Natural killer cell (primary cell): ENCODE measurements around the gene UBE4B. TPM values are rescaled to one million over a fixed set of nuclear protein-coding genes. Genes with fewer than 3 reads are reported as not detected.
"Not testable (repeated sequence)": the region's sequence is repeated elsewhere in the genome, so short reads cannot be mapped to it uniquely, and the experiment has no call there.

Experiments
- ATAC-seq, 3 donors: fragments of 150-1000 bp in 2 of 3; fragments of 200-7000 bp in 1 of 3; cut with Tn5 transposase; 1 replicate in 1 of 3; 2 replicates in 2 of 3; pipeline ENCODE4 v1.10.0; 2021; ENCODE audit warnings: mild to moderate bottlenecking in 2 of 3, moderate library complexity in 2 of 3
- DNase-seq, 2 donors: peaks; one replicate each; pipeline versions ENCODE4 v3.0.0 to v3.0.0-alpha.2; 2013 to 2021; ENCODE audit warnings: mixed read lengths in 1 of 2
- H3K27ac ChIP-seq: one replicate; pipeline ENCODE4 v1.5.1; 2013; ENCODE audit warnings: mild to moderate bottlenecking, low read length
- H3K27me3 ChIP-seq: one replicate; pipeline ENCODE4 v1.6.1; 2013; ENCODE audit warnings: low read length; ENCODE audit not compliant: control insufficient read depth, insufficient read depth
- H3K36me3 ChIP-seq: one replicate; pipeline ENCODE4 v1.6.1; 2013; ENCODE audit warnings: low read length; ENCODE audit not compliant: control insufficient read depth, insufficient read depth
- H3K4me1 ChIP-seq: one replicate; pipeline ENCODE4 v1.6.1; 2013; ENCODE audit warnings: low read length; ENCODE audit not compliant: control insufficient read depth, insufficient read depth
- H3K4me3 ChIP-seq: one replicate; pipeline ENCODE4 v1.5.1; 2013; ENCODE audit warnings: low read length
- H3K9me3 ChIP-seq: one replicate; pipeline ENCODE4 v1.6.1; 2013; ENCODE audit warnings: low read length; ENCODE audit not compliant: control insufficient read depth, insufficient read depth
- H3K27ac Mint-ChIP-seq, 2 donors: one replicate each; pipeline ENCODE4 v1.8.0; 2022; ENCODE audit warnings: mild to moderate bottlenecking in 2 of 2, mixed read lengths in 2 of 2, moderate library complexity in 1 of 2
- H3K27me3 Mint-ChIP-seq, 2 donors: one replicate each; pipeline ENCODE4 v1.8.0; 2022; ENCODE audit warnings: low read depth in 2 of 2, mixed read lengths in 2 of 2
- H3K36me3 Mint-ChIP-seq: one replicate; pipeline ENCODE4 v1.8.0; 2022; ENCODE audit warnings: mixed read lengths
- H3K4me1 Mint-ChIP-seq, 2 donors: one replicate each; pipeline ENCODE4 v1.8.0; 2022; ENCODE audit warnings: mixed read lengths in 2 of 2
- H3K4me3 Mint-ChIP-seq: one replicate; pipeline ENCODE4 v1.8.0; 2022; ENCODE audit warnings: mild to moderate bottlenecking, moderate library complexity, mixed read lengths
- H3K9me3 Mint-ChIP-seq, 2 donors: one replicate each; pipeline ENCODE4 v1.8.0; 2022; ENCODE audit warnings: mixed read lengths in 2 of 2
- CTCF ChIP-seq: fragments of 200-600 bp; IDR thresholded peaks from one replicate; pipeline ENCODE4 v1.8.0; 2022; ENCODE audit warnings: antibody characterized with exemption
- WGBS: methylation state at CpG from one replicate; pipeline ENCODE4 v1.1.7; 2013; ENCODE audit warnings: missing lambda C conversion rate; ENCODE audit not compliant: insufficient coverage; 5-methylcytosine and 5-hydroxymethylcytosine counted together
- intact Hi-C: fragments of 100-400 bp; cut with micrococcal nuclease; formaldehyde crosslinking; loops from one replicate; pipeline ENCODE4 v1.14.2; 2022
- total RNA-seq, 4 donors: library from RNA; stranded (reverse); fragments of 120-200 nt in 1 of 4; gene quantifications; one replicate each; pipeline versions ENCODE4 v1.2.3 to v1.2.4, GENCODE V29; 2013 to 2022

Gene UBE4B
- total RNA-seq, 3 donors from 2014 or later (not counting 1 experiment from before 2014, with no cell fraction given), result 37.0 to 48.0 (median 41.4) TPM

DNA sequence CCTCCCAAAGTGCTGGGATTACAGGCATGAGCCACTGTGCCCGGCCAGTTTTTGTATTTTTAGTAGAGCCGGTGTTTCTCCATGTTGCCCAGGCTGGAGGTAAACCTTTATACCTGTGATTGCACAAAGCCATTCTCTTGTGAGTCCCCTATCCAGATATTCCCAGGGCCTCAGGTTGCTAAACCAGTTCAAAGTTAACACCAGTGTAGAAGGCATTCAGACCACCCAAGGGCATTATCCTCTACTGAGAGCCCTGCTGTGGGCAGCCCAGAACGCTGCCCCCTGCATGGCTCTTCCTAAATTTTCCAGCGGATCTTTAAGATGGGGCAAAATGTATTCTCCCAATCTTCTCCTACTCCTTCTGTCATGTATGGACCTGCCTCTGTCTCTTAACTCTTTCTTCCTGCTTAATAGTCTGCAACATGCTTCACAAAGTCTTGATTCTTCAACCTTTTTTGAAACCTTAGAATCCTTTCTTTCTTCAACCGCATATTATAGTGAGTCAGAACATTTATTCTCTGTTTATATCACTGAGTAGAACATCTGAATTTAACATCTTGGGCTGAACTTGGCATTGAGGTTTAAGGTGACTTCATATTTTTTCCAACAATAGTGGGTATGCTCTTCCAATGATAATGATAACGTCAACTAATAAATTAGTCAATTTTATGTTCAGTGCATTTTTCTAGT lies 36.0 kb downstream of the UBE4B start:
- Histone ChIP-seq H3K4me1 (peaks cover under 1% of the 10 kb centered on the region), H3K27ac (no peak overlapping the region), H3K36me3 (no peaks in the 10 kb centered on the region), H3K27me3 (no peaks in the 10 kb centered on the region), H3K4me3 (no peak overlapping the region), H3K9me3 (no peaks in the 10 kb centered on the region)
- 97% methylated on average over 4 of the region's 6 CpGs for WGBS
- Mint-ChIP-seq H3K4me3 (no peak overlapping the region), H3K9me3 (no peaks in the 10 kb centered on the region), H3K27ac (no peak overlapping the region), H3K4me1 (peaks cover 23 to 25% of the 10 kb centered on the region in 2 donors), H3K36me3 (no peaks in the 10 kb centered on the region), H3K27me3 (no peaks in the 10 kb centered on the region)
- TF ChIP-seq CTCF, result no peak
- intact Hi-C loops, result no loop called here
- ATAC-seq, result no peak
- DNase-seq, result no peak

DNA sequence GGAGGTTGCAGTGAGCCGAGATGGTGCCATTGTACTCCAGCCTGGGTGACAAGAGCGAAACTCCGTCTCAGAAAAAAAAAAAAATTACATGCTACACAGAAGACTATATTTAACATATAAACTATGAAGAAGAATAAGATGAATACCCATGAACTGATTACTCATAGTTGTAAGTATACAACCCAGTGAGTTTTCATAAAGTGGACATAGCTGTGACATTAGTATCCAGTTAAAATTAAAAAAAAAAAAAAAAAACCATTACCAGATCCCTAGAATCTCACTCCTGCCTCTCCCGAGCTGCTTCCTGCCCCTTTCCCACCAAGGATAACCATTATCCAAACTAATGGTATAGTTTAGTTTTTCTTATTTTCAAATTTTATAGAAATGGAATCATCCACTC lies 37.4 kb downstream of the UBE4B start:
- Histone ChIP-seq H3K4me3 (no peak overlapping the region), H3K36me3 (no peaks in the 10 kb centered on the region), H3K9me3 (no peaks in the 10 kb centered on the region), H3K27ac (no peak overlapping the region), H3K27me3 (no peaks in the 10 kb centered on the region), H3K4me1 (peaks cover 10% of the 10 kb centered on the region)
- no peaks in the 10 kb centered on the region for H3K36me3 Mint-ChIP-seq
- no peak for ATAC-seq
- DNase-seq, result no peak
- peaks cover 22% of the 10 kb centered on the region in 2 donors for H3K4me1 Mint-ChIP-seq
- H3K27ac Mint-ChIP-seq, result no peak overlapping the region
- intact Hi-C loops, result no loop called here
- no peak for TF ChIP-seq CTCF
- H3K9me3 Mint-ChIP-seq, result no peaks in the 10 kb centered on the region
- H3K27me3 Mint-ChIP-seq, result no peaks in the 10 kb centered on the region
- H3K4me3 Mint-ChIP-seq, result no peak overlapping the region
- no CpG with 5 or more reads among the region's 4 CpGs for WGBS

DNA sequence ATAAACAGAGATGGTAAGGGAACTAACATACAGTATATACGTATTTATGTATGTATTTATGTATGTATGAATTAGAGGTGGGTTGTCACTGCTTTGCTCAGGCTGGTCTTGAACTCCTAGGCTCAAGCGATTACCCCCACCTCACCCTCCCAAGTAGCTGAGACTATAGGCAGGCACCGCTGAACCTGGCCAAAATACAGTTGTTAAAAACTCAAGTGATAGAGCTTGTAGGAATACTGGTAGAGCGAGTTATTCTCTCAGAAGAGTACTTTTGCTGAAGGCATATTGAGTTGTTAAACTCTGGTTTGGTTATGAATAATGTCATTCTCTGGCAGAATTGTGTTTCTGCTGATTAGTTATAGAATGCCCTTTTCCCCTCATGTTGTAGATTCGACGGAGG lies 38.9 kb downstream of the UBE4B start:
- Histone ChIP-seq H3K36me3 (no peaks in the 10 kb centered on the region), H3K27me3 (no peaks in the 10 kb centered on the region), H3K27ac (no peak overlapping the region), H3K4me1 (peaks cover 10% of the 10 kb centered on the region), H3K4me3 (no peak overlapping the region), H3K9me3 (no peaks in the 10 kb centered on the region)
- TF ChIP-seq CTCF, result no peak
- intact Hi-C loops, result no loop called here
- H3K4me1 Mint-ChIP-seq, result peaks cover 22 to 24% of the 10 kb centered on the region in 2 donors
- H3K27me3 Mint-ChIP-seq, result no peaks in the 10 kb centered on the region
- no peak overlapping the region for H3K27ac Mint-ChIP-seq
- no peak for ATAC-seq
- H3K4me3 Mint-ChIP-seq, result no peak overlapping the region
- no peaks in the 10 kb centered on the region for H3K36me3 Mint-ChIP-seq
- no peaks in the 10 kb centered on the region for H3K9me3 Mint-ChIP-seq
- no peak for DNase-seq
- 97% methylated on average over 4 of the region's 6 CpGs for WGBS

- peaks cover 10% of the 10 kb centered on the region for H3K4me1 ChIP-seq
- H3K27me3 Mint-ChIP-seq, H3K9me3 ChIP-seq, H3K4me3 ChIP-seq, H3K36me3 ChIP-seq, H3K36me3 Mint-ChIP-seq, H3K4me3 Mint-ChIP-seq, DNase-seq, intact Hi-C loops, H3K27me3 ChIP-seq, ATAC-seq, H3K27ac Mint-ChIP-seq, H3K27ac ChIP-seq, H3K9me3 Mint-ChIP-seq: not testable (repeated sequence)
- 95% methylated on average over 7 of the region's 7 CpGs for WGBS
- peaks cover 17 to 25% of the 10 kb centered on the region in 2 donors for H3K4me1 Mint-ChIP-seq
Observed at GRCh38 chr1:10073371-10073770, 40.6 kb downstream of the UBE4B start.
